SK-N-SH (cell line): ENCODE results near the gene SHTN1. TPM values are rescaled to one million over a fixed set of nuclear protein-coding genes. Genes with fewer than 3 reads are reported as not detected.

Experiments
- CTCF ChIA-PET: fragments of 300-600, 350-600 bp; formaldehyde crosslinking; extraction: SDS; loops from one replicate; lab custom pipeline; 2021; lab: Yijun Ruan, JAX
- POLR2A ChIA-PET: fragments of 350-600 bp; sonication (Branson Sonifier 250); formaldehyde crosslinking; extraction: SDS; loops from one replicate; lab custom pipeline; 2020; ENCODE audit warnings: antibody characterized with exemption, inconsistent platforms; lab: Yijun Ruan, JAX
- DNase-seq: peaks from one replicate; pipeline ENCODE4 v3.0.0; 2012
- H2AFZ ChIP-seq: fragments of 200-600 bp; sonication (generic); 2 replicates; pipeline ENCODE4 v1.8.1; 2016; ENCODE audit warnings: antibody characterized with exemption, mild to moderate bottlenecking, low read depth
- H3F3A ChIP-seq: fragments of 200-600 bp; sonication (generic); replicated peaks from 2 replicates; pipeline ENCODE3; 2016; ENCODE audit warnings: antibody characterized with exemption, mild to moderate bottlenecking; ENCODE audit not compliant: insufficient read depth
- H3K27ac ChIP-seq, 2 experiments: fragments of 200-500 bp in 1 of 2; fragments of 200-600 bp in 1 of 2; sonication (Bioruptor generic) in 1 of 2; sonication (generic), shearing (Covaris generic) in 1 of 2; 2 replicates each; pipeline versions ENCODE4 v1.5.1 to v1.6.1; 2014 to 2016; ENCODE audit warnings: low read depth in 2 of 2, inconsistent platforms in 1 of 2, low read length in 1 of 2, mild to moderate bottlenecking in 1 of 2, mixed read lengths in 1 of 2
- H3K27me3 ChIP-seq: fragments of 200-600 bp; sonication (generic), shearing (Covaris generic); 2 replicates; pipeline ENCODE4 v1.6.1; 2016; ENCODE audit warnings: mixed run types; ENCODE audit not compliant: insufficient read depth
- H3K36me3 ChIP-seq, 2 experiments: fragments of 200-500 bp in 1 of 2; fragments of 200-600 bp in 1 of 2; sonication (Bioruptor generic) in 1 of 2; sonication (generic) in 1 of 2; replicated peaks in 1 of 2; 2 replicates each; pipeline versions ENCODE3 to v1.5.1; 2014 to 2016; ENCODE audit warnings: low read length in 1 of 2, mild to moderate bottlenecking in 1 of 2; ENCODE audit not compliant: insufficient read depth in 2 of 2, control insufficient read depth in 1 of 2
- H3K4me1 ChIP-seq, 2 experiments: fragments of 200-500 bp in 1 of 2; fragments of 200-600 bp in 1 of 2; sonication (Bioruptor generic) in 1 of 2; sonication (generic), shearing (Covaris generic) in 1 of 2; 2 replicates each; pipeline versions ENCODE4 v1.5.1 to v1.6.1; 2014 to 2016; ENCODE audit warnings: low read depth in 1 of 2, low read length in 1 of 2, mixed run types in 1 of 2; ENCODE audit not compliant: insufficient read depth in 2 of 2, control insufficient read depth in 1 of 2
- H3K4me2 ChIP-seq: fragments of 200-600 bp; sonication (generic), shearing (Covaris generic); 2 replicates; pipeline ENCODE4 v1.6.1; 2017; ENCODE audit warnings: mixed run types
- H3K4me3 ChIP-seq, 2 experiments: fragments of 200-500 bp in 1 of 2; fragments of 200-600 bp in 1 of 2; sonication (Bioruptor generic) in 1 of 2; sonication (generic), shearing (Covaris generic) in 1 of 2; 2 replicates each; pipeline versions ENCODE4 v1.5.1 to v1.8.1; 2014 to 2016; ENCODE audit warnings: low read depth in 2 of 2, inconsistent platforms in 1 of 2, low read length in 1 of 2, mild to moderate bottlenecking in 1 of 2, mixed read lengths in 1 of 2, moderate library complexity in 1 of 2
- H3K79me2 ChIP-seq: fragments of 200-600 bp; sonication (generic); 2 replicates; pipeline ENCODE4 v1.8.1; 2017; ENCODE audit warnings: mild to moderate bottlenecking; ENCODE audit not compliant: insufficient read depth
- H3K9ac ChIP-seq: fragments of 200-600 bp; sonication (generic); 2 replicates; pipeline ENCODE4 v1.6.1; 2017; ENCODE audit warnings: mixed run types
- H3K9me2 ChIP-seq: fragments of 200-600 bp; sonication (generic); 2 replicates; pipeline ENCODE4 v1.6.1; 2017; ENCODE audit warnings: mixed run types
- H3K9me3 ChIP-seq: fragments of 200-600 bp; sonication (generic); 2 replicates; pipeline ENCODE4 v1.6.1; 2017; ENCODE audit warnings: mixed run types, mild to moderate bottlenecking, moderate library complexity
- H4K20me1 ChIP-seq: fragments of 200-600 bp; sonication (generic); 2 replicates; pipeline ENCODE4 v1.6.1; 2017; ENCODE audit warnings: mild to moderate bottlenecking, mixed run types; ENCODE audit not compliant: insufficient read depth
- CHD2 ChIP-seq: fragments of 150-350 bp; IDR thresholded peaks from 2 replicates; pipeline ENCODE4 v1.6.1; 2018; ENCODE audit warnings: low read length; ENCODE audit not compliant: partially characterized antibody
- EZH2phosphoT487 ChIP-seq: fragments of 200-600 bp; sonication (generic); IDR thresholded peaks from 2 replicates; pipeline ENCODE4 v1.6.1; 2017; ENCODE audit warnings: low read depth, mixed run types, mild to moderate bottlenecking, antibody characterized with exemption, moderate library complexity, borderline replicate concordance
- FOSL2 ChIP-seq: IDR thresholded peaks from 2 replicates; pipeline ENCODE4 v1.4.0; 2012; ENCODE audit warnings: low read depth, mild to moderate bottlenecking, moderate library complexity, borderline replicate concordance
- FOXM1 ChIP-seq: IDR thresholded peaks from 2 replicates; pipeline ENCODE4 v1.4.0; 2012; ENCODE audit warnings: low read depth, mild to moderate bottlenecking
- GATA2 ChIP-seq: sonication (generic); formaldehyde crosslinking; IDR thresholded peaks from 2 replicates; pipeline ENCODE4 v1.5.0; 2020; ENCODE audit warnings: mild to moderate bottlenecking, missing genetic modification reagents
- MEF2A ChIP-seq: IDR thresholded peaks from 2 replicates; pipeline ENCODE4 v1.4.0; 2012; ENCODE audit warnings: low read depth, borderline replicate concordance
- MXI1 ChIP-seq: IDR thresholded peaks from 2 replicates; pipeline ENCODE4 v1.6.1; 2012; ENCODE audit warnings: mild to moderate bottlenecking, low read depth, low read length, improper control_type of control experiment
- RFX5 ChIP-seq: IDR thresholded peaks from 2 replicates; pipeline ENCODE4 v1.6.1; 2012; ENCODE audit warnings: mild to moderate bottlenecking, improper control_type of control experiment, low read length
- RXRA ChIP-seq: IDR thresholded peaks from 2 replicates; pipeline ENCODE4 v1.4.0; 2012; ENCODE audit warnings: low read depth, mild to moderate bottlenecking, borderline replicate concordance
- TCF12 ChIP-seq: IDR thresholded peaks from 2 replicates; pipeline ENCODE4 v1.4.0; 2012
- TEAD4 ChIP-seq: IDR thresholded peaks from 2 replicates; pipeline ENCODE4 v1.4.0; 2012; ENCODE audit warnings: mild to moderate bottlenecking, borderline replicate concordance; ENCODE audit not compliant: insufficient read depth
- YY1 ChIP-seq: IDR thresholded peaks from 2 replicates; pipeline ENCODE4 v1.4.0; 2012; ENCODE audit warnings: low read depth, mild to moderate bottlenecking
- WGBS: methylation state at CpG from one replicate; pipeline ENCODE4 v1.1.6; 2017; ENCODE audit warnings: low lambda C conversion rate; 5-methylcytosine and 5-hydroxymethylcytosine counted together
- polyA plus RNA-seq, 3 experiments: library from polyadenylated mRNA; depleted of rRNA; stranded (reverse); fragments of >200 nt; gene quantifications; 2 replicates each; pipeline ENCODE4 v1.2.3, GENCODE V29; 2012
- TF ChIP-seq, protein P1 (sequence below): IDR thresholded peaks from 2 replicates; pipeline ENCODE4 v1.4.0; 2012; ENCODE audit warnings: low read depth
- TF ChIP-seq, protein P2 (sequence below): fragments of 150-350 bp; IDR thresholded peaks from 2 replicates; pipeline ENCODE4 v1.6.1; 2017; ENCODE audit warnings: antibody characterized with exemption, low read length, low read depth, borderline replicate concordance
- TF ChIP-seq, protein P3 (sequence below): IDR thresholded peaks from 2 replicates; pipeline ENCODE4 v1.6.1; 2012; ENCODE audit warnings: mild to moderate bottlenecking, low read depth, low read length, moderate library complexity
- TF ChIP-seq, protein P4 (sequence below): fragments of 150-350 bp; IDR thresholded peaks from 2 replicates; pipeline ENCODE4 v1.6.1; 2016; ENCODE audit warnings: mild to moderate bottlenecking, low read depth, low read length

The SHTN1 gene
- polyA plus RNA-seq, 1 of the 3 experiments (the other 2 are of a cell fraction), result 5.2 TPM

DNA sequence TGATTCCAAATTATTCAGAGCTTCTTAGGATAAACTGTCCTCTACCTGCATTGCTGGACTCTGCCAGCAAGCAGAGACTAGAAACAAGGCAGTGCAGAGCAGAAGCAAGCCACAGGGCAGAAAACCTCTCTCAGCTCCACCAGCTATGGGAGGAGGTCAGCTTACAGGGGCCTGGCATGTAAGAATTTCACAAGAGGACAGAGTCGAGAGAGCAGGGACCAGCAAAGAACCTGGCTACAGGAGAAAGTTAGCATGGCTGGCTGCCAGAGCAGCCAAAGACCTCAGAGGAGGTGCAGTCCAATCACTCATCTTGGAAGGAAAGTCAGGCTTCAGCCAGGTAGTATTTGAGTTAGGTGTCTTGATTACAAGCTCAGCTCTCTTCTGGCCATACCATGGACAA, 92.8 kb downstream of the SHTN1 start:
- Histone ChIP-seq H4K20me1 (no peaks in the 10 kb centered on the region), H3K27me3 (no peaks in the 10 kb centered on the region), H3K36me3 (peaks cover 25% of the 10 kb centered on the region in 2 experiments), H2AFZ (no peak overlapping the region), H3K9me2 (no peaks in the 10 kb centered on the region), H3K4me1 (no peaks in the 10 kb centered on the region), H3F3A (no peaks in the 10 kb centered on the region), H3K9me3 (no peaks in the 10 kb centered on the region), H3K9ac (no peak overlapping the region), H3K4me3 (no peak overlapping the region), H3K4me2 (no peak overlapping the region), H3K27ac (no peak overlapping the region), H3K79me2 (no peaks in the 10 kb centered on the region)
- DNase-seq, result no peak
- TF ChIP-seq MXI1, result no peak
- TF ChIP-seq, protein P1, sequence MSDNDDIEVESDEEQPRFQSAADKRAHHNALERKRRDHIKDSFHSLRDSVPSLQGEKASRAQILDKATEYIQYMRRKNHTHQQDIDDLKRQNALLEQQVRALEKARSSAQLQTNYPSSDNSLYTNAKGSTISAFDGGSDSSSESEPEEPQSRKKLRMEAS, result no peak
- TF ChIP-seq TCF12, result no peak
- TF ChIP-seq, protein P2, sequence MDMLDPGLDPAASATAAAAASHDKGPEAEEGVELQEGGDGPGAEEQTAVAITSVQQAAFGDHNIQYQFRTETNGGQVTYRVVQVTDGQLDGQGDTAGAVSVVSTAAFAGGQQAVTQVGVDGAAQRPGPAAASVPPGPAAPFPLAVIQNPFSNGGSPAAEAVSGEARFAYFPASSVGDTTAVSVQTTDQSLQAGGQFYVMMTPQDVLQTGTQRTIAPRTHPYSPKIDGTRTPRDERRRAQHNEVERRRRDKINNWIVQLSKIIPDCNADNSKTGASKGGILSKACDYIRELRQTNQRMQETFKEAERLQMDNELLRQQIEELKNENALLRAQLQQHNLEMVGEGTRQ, result no peak
- ChIA-PET CTCF (interaction anchor here (1.2 to 2.0 kb wide), 2 partner anchors 125 to 254 kb away, joined by 3 to 4 read pairs; no protein-coding TSS in a partner anchor), POLR2A (no interaction called here)
- 100% methylated on average over 1 of the region's 1 CpG for WGBS

DNA sequence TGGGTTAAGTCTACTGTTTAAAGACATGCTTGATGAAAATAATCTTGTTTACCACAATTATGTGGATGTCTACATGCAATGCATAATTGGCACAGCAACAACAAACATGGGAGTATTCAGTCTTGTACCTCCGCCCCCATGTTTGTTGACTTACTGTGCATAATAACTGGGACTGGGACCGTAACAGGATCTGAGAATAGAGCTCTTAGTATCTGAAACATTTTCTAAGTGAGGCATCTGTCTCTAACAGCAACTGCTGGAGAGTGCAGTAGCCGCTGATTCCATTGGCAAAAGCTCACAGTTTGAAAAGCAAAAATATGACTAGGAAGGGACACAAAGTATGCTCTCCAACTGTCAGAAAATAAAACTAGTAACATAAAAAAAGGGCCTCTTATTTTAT, 94.1 kb downstream of the SHTN1 start:
- Histone ChIP-seq H3K9ac (no peak overlapping the region), H3K9me3 (no peaks in the 10 kb centered on the region), H3K4me1 (no peaks in the 10 kb centered on the region), H2AFZ (no peak overlapping the region), H3K79me2 (no peaks in the 10 kb centered on the region), H3K36me3 (peaks cover 33 to 34% of the 10 kb centered on the region in 2 experiments), H3K9me2 (no peaks in the 10 kb centered on the region), H3F3A (no peaks in the 10 kb centered on the region), H3K27ac (no peak overlapping the region), H4K20me1 (no peaks in the 10 kb centered on the region), H3K4me3 (no peak overlapping the region), H3K27me3 (no peaks in the 10 kb centered on the region)
- CTCF ChIA-PET, result interaction anchor here (0.6 to 1.2 kb wide), 3 partner anchors 255 to 977 kb away, joined by 3 read pairs; no protein-coding TSS in a partner anchor
- no peak for DNase-seq
- 100% methylated on average over 3 of the region's 3 CpGs for WGBS
- POLR2A ChIA-PET, result no interaction called here
- TF ChIP-seq CHD2 (no peak), FOXM1 (no peak), EZH2phosphoT487 (no peak), TCF12 (no peak), RXRA (no peak), FOSL2 (no peak), YY1 (no peak), RFX5 (no peak), TEAD4 (no peak), GATA2 (CRISPR knock-in tag) (no peak), MEF2A (no peak)
- TF ChIP-seq, protein P1, result no peak
- TF ChIP-seq, protein P3, sequence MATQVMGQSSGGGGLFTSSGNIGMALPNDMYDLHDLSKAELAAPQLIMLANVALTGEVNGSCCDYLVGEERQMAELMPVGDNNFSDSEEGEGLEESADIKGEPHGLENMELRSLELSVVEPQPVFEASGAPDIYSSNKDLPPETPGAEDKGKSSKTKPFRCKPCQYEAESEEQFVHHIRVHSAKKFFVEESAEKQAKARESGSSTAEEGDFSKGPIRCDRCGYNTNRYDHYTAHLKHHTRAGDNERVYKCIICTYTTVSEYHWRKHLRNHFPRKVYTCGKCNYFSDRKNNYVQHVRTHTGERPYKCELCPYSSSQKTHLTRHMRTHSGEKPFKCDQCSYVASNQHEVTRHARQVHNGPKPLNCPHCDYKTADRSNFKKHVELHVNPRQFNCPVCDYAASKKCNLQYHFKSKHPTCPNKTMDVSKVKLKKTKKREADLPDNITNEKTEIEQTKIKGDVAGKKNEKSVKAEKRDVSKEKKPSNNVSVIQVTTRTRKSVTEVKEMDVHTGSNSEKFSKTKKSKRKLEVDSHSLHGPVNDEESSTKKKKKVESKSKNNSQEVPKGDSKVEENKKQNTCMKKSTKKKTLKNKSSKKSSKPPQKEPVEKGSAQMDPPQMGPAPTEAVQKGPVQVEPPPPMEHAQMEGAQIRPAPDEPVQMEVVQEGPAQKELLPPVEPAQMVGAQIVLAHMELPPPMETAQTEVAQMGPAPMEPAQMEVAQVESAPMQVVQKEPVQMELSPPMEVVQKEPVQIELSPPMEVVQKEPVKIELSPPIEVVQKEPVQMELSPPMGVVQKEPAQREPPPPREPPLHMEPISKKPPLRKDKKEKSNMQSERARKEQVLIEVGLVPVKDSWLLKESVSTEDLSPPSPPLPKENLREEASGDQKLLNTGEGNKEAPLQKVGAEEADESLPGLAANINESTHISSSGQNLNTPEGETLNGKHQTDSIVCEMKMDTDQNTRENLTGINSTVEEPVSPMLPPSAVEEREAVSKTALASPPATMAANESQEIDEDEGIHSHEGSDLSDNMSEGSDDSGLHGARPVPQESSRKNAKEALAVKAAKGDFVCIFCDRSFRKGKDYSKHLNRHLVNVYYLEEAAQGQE, result no peak
- TF ChIP-seq, protein P4, sequence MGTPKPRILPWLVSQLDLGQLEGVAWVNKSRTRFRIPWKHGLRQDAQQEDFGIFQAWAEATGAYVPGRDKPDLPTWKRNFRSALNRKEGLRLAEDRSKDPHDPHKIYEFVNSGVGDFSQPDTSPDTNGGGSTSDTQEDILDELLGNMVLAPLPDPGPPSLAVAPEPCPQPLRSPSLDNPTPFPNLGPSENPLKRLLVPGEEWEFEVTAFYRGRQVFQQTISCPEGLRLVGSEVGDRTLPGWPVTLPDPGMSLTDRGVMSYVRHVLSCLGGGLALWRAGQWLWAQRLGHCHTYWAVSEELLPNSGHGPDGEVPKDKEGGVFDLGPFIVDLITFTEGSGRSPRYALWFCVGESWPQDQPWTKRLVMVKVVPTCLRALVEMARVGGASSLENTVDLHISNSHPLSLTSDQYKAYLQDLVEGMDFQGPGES, result no peak
- TF ChIP-seq, all 33 proteins: peak for 0
- no peak overlapping the region for H3K4me2 ChIP-seq
